Measurements from ENCODE around the gene CRACR2A. TPM values are rescaled to one million over a fixed set of nuclear protein-coding genes. Genes with fewer than 3 reads are reported as not detected.

Gene CRACR2A
- total RNA-seq, 6 experiments from 2014 or later, result 0.43 to 1.5 (median 0.91) TPM

- TF ChIP-seq POLR2A (IDR thresholded peaks at IDR 0.05) (no peak), CTCF (IDR thresholded peaks at IDR 0.05) (no peak)
- intact Hi-C loops (cut with DNase I), result no loop called here
- Histone ChIP-seq H3K4me1 (peaks cover 0 to 3% (median 0%) of the 10 kb centered on the region in 4 donors), H3K9me3 (no peaks in the 10 kb centered on the region), H3K4me3 (no peak overlapping the region), H3K27ac (no peak overlapping the region), H3K36me3 (no peaks in the 10 kb centered on the region), H3K27me3 (no peaks in the 10 kb centered on the region)
- no peak for ATAC-seq
- WGBS (ENCODE audit: insufficient coverage, low coverage, low lambda C conversion rate, missing lambda C conversion rate), result 86% methylated on average over 4 of the region's 4 CpGs
- DNase-seq, result no peak
Measured at GRCh38 chr12:3683670-3684069, 69.2 kb downstream of the CRACR2A start.

- no peak overlapping the region for H3K27ac ChIP-seq
- no peak overlapping the region for H3K4me3 ChIP-seq
- peaks cover 0 to 3% (median 0%) of the 10 kb centered on the region in 4 donors for H3K4me1 ChIP-seq
- H3K27me3 ChIP-seq, result no peaks in the 10 kb centered on the region
- intact Hi-C loops (cut with DNase I), result no loop called here
- ATAC-seq (no peak), DNase-seq (no peak)
- TF ChIP-seq POLR2A (IDR thresholded peaks at IDR 0.05) (no peak), CTCF (IDR thresholded peaks at IDR 0.05) (no peak)
- WGBS (ENCODE audit: insufficient coverage, low coverage, low lambda C conversion rate, missing lambda C conversion rate), result 73% methylated on average over 6 of the region's 6 CpGs
- no peaks in the 10 kb centered on the region for H3K36me3 ChIP-seq
- no peaks in the 10 kb centered on the region for H3K9me3 ChIP-seq
Measured at GRCh38 chr12:3681595-3682061, 71.3 kb downstream of the CRACR2A start.

GRCh38 chr12:3680919-3681594 is 71.9 kb downstream of the CRACR2A start:
- peaks cover 0 to 3% (median 0%) of the 10 kb centered on the region in 4 donors for H3K4me1 ChIP-seq
- ATAC-seq (peak; percentile 59 to 76 (median 69)), DNase-seq (peak; percentile 60 to 75 (median 66))
- WGBS (ENCODE audit: insufficient coverage, low coverage, low lambda C conversion rate, missing lambda C conversion rate), result 69% methylated on average over 7 of the region's 8 CpGs
- no peak overlapping the region for H3K4me3 ChIP-seq
- H3K9me3 ChIP-seq, result no peaks in the 10 kb centered on the region
- no peak overlapping the region for H3K27ac ChIP-seq
- no peak for TF ChIP-seq POLR2A (IDR thresholded peaks at IDR 0.05)
- peak in 1 of 4 donors; percentile 20 for TF ChIP-seq CTCF (IDR thresholded peaks at IDR 0.05)
- H3K36me3 ChIP-seq, result no peaks in the 10 kb centered on the region
- intact Hi-C loops (cut with DNase I), result no loop called here
- no peaks in the 10 kb centered on the region for H3K27me3 ChIP-seq

DNA sequence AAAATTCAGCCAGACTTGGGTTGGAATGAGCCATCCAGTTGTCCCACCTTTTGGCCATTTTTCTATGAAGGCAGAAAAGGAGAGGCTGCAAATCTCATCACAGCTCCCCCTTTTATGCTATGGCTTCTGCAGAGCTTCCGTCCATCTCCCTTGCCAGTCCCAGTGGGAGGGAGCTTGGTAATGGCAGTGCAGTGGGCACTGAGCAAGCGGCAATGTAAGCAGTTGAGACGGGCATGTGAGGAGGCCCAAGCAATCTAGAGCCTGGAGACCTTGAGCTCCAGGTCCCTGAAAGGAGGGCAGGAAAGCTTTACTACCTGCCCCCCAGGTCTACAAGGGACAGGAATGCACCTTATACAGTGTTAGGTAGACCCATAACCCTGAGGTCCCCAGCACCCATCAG is 73.1 kb downstream of the CRACR2A start:
- Histone ChIP-seq H3K36me3 (no peaks in the 10 kb centered on the region), H3K27me3 (no peaks in the 10 kb centered on the region)
- WGBS (ENCODE audit: insufficient coverage, low coverage, low lambda C conversion rate, missing lambda C conversion rate), result no CpG with 5 or more reads among the region's 3 CpGs

More for the DNA sequence above, 73.1 kb downstream of the CRACR2A start:
- ATAC-seq (no peak), DNase-seq (no peak)
- intact Hi-C loops (cut with DNase I), result no loop called here
- Histone ChIP-seq H3K9me3 (no peaks in the 10 kb centered on the region), H3K27ac (no peak overlapping the region), H3K4me3 (no peak overlapping the region), H3K4me1 (peaks cover 0 to 4% (median 1%) of the 10 kb centered on the region in 4 donors)
- TF ChIP-seq CTCF (IDR thresholded peaks at IDR 0.05) (no peak), POLR2A (IDR thresholded peaks at IDR 0.05) (no peak)

Data from right lobe of liver (tissue), 6 donors.